GM12874 (cell line): ENCODE data around the gene KDM5B.

Source experiments
- CTCF ChIP-seq: IDR thresholded peaks from 2 replicates; pipeline ENCODE4 v1.5.1; 2011; ENCODE audit warnings: low read depth, mild to moderate bottlenecking, control low read depth, low read length, moderate library complexity; ENCODE audit not compliant: insufficient read depth

KDM5B gene

GRCh38 chr1:202794051-202794740, 14.0 kb downstream of the KDM5B start:
- TF ChIP-seq CTCF: no peak

- no peak for TF ChIP-seq CTCF
These were observed 17.0 kb downstream of the KDM5B start for GRCh38 chr1:202791077-202791747.

GRCh38 chr1:202788800-202789199, 19.4 kb downstream of the KDM5B start:
- TF ChIP-seq CTCF: no peak

GRCh38 chr1:202786804-202787203, 21.4 kb downstream of the KDM5B start:
- TF ChIP-seq CTCF: no peak

- TF ChIP-seq CTCF: no peak
These were observed 27.0 kb downstream of the KDM5B start for GRCh38 chr1:202781180-202781579.

- no peak for TF ChIP-seq CTCF
These were observed 38.1 kb downstream of the KDM5B start for GRCh38 chr1:202770135-202770534.

GRCh38 chr1:202765721-202766120, 42.5 kb downstream of the KDM5B start:
- no peak for TF ChIP-seq CTCF
